ENCODE results near the gene CEACAM3.

CEACAM3 gene

GRCh38 chr19:41784743-41785142 is 11.6 kb upstream of the CEACAM3 start:
- TF ChIP-seq REST (IDR thresholded peaks at IDR 0.05; ENCODE audit: low read depth), result no peak
- TF ChIP-seq RAD21 (IDR thresholded peaks at IDR 0.05; ENCODE audit: low read depth), result no peak

- TF ChIP-seq EGR1 (IDR thresholded peaks at IDR 0.05) (no peak), RAD21 (IDR thresholded peaks at IDR 0.05; ENCODE audit: low read depth) (peak; percentile 61)
Measured at GRCh38 chr19:41785653-41786052, 10.7 kb upstream of the CEACAM3 start.

- no peak for TF ChIP-seq TEAD4 (IDR thresholded peaks at IDR 0.05)
- no peak for TF ChIP-seq FOXM1 (IDR thresholded peaks at IDR 0.05; ENCODE audit: borderline replicate concordance, low read depth)
- no peak for TF ChIP-seq RAD21 (IDR thresholded peaks at IDR 0.05; ENCODE audit: low read depth)
- no peak for TF ChIP-seq NFIC (IDR thresholded peaks at IDR 0.05)
- no peak for TF ChIP-seq ZBTB7A (IDR thresholded peaks at IDR 0.05; ENCODE audit: low read depth)
- no peak for TF ChIP-seq CEBPB (IDR thresholded peaks at IDR 0.05)
- TF ChIP-seq EGR1 (IDR thresholded peaks at IDR 0.05), result no peak
- no peak for TF ChIP-seq TCF12 (IDR thresholded peaks at IDR 0.05; ENCODE audit: low read depth)
- TF ChIP-seq TAF1 (IDR thresholded peaks at IDR 0.05; ENCODE audit: low read depth), result no peak
- TF ChIP-seq USF1 (IDR thresholded peaks at IDR 0.05), result no peak
- TF ChIP-seq, protein P1, sequence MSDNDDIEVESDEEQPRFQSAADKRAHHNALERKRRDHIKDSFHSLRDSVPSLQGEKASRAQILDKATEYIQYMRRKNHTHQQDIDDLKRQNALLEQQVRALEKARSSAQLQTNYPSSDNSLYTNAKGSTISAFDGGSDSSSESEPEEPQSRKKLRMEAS (IDR thresholded peaks at IDR 0.05), result no peak
- no peak for TF ChIP-seq CREB1 (IDR thresholded peaks at IDR 0.05; ENCODE audit: low read depth)
- TF ChIP-seq REST (IDR thresholded peaks at IDR 0.05; ENCODE audit: low read depth), result no peak
- TF ChIP-seq YY1 (IDR thresholded peaks at IDR 0.05; ENCODE audit: low read depth), result no peak
Measured at GRCh38 chr19:41787055-41787454, 9.3 kb upstream of the CEACAM3 start.

- no peak for TF ChIP-seq CEBPB (IDR thresholded peaks at IDR 0.05)
- no peak for TF ChIP-seq ZBTB7A (IDR thresholded peaks at IDR 0.05; ENCODE audit: low read depth)
- no peak for TF ChIP-seq EGR1 (IDR thresholded peaks at IDR 0.05)
- TF ChIP-seq TAF1 (IDR thresholded peaks at IDR 0.05; ENCODE audit: low read depth), result no peak
- TF ChIP-seq REST (IDR thresholded peaks at IDR 0.05; ENCODE audit: low read depth), result no peak
- TF ChIP-seq USF1 (IDR thresholded peaks at IDR 0.05), result no peak
- TF ChIP-seq RAD21 (IDR thresholded peaks at IDR 0.05; ENCODE audit: low read depth), result peak; percentile 35; the same call in 1 of the 2 replicates
Measured at GRCh38 chr19:41792513-41793413, 3.6 kb upstream of the CEACAM3 start.

- TF ChIP-seq EGR1 (IDR thresholded peaks at IDR 0.05), result no peak
- TF ChIP-seq, protein P1 (IDR thresholded peaks at IDR 0.05), result no peak
- TF ChIP-seq ZBTB7A (IDR thresholded peaks at IDR 0.05; ENCODE audit: low read depth), result no peak
Measured at GRCh38 chr19:41793414-41793727, 3.0 kb upstream of the CEACAM3 start.

Data from Ishikawa (cell line).